Inflammatory macrophage (primary cell): Measurements from ENCODE around the gene LRP1-AS.
A peak's percentile ranks its signal among the peaks of the same experiment; 100 is the strongest.

Experiments used
- DNase-seq, 2 donors: peaks; one replicate each; pipeline ENCODE4 v3.0.0-alpha.2; 2020 to 2022

LRP1-AS gene

DNA sequence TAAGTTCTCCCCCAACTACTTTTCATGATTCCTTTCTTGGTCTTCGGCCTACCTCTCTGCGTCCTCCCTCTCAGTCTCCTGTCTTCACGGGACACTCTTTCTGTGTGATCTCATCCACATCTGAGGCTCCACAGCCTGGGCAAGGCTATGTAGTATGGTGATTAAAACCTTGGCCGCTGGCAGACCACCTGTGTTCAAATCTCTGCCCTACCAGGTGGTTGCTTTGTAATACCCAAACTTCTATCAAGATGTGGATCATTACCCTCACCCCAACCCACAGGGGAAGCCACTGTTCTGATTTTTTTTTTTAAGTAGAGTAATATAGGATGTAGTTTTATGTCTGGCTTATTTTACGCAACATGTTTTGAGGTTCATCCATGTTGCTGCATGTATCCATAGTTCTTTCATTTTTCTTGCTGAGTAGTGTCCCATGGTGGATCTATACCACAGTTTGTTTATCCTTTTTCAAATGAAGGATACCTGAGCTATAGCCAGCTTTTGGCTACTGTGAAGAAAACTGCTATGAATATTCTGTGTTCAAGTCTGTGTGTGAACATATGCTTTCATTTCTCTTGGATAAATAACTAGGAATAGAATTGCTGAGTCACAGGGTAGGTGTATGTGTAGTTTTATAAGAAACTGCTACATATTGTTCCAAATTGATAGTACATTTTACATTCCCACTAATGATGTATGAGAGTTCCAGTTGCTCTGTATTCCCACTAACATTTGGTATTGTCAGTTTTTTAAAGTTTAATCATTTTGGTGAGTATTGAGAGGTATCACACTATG, 27.9 kb downstream of the LRP1-AS start:
- no peak for DNase-seq

DNA sequence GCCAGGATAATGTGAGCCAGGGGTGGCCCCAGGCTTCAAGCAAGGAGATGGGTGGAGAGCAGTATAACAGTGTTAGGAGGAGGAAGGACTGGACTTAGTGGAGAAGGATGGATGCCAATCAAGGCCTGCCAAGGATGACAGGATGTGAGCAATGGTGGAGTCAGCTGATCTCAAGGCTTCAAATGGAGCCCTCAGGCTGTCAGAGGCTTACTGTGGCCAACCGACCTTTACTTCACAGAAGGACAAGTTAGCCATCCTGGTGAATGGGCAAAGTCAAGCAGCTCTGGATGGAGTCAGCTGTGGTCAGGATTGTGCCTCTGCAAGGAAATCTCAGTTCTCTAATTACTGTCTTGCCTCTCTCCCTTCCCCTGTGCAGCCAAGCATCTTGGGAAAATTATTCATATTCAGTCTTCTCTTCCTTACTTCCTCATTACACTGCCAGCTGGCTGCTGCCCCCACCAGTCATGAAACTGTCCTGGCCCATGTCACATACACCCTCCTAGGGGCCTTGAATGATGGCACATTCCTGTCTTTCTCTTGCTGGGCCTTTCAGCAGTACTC, 28.6 kb downstream of the LRP1-AS start:
- peak; percentile 74 to 82 for DNase-seq

DNA sequence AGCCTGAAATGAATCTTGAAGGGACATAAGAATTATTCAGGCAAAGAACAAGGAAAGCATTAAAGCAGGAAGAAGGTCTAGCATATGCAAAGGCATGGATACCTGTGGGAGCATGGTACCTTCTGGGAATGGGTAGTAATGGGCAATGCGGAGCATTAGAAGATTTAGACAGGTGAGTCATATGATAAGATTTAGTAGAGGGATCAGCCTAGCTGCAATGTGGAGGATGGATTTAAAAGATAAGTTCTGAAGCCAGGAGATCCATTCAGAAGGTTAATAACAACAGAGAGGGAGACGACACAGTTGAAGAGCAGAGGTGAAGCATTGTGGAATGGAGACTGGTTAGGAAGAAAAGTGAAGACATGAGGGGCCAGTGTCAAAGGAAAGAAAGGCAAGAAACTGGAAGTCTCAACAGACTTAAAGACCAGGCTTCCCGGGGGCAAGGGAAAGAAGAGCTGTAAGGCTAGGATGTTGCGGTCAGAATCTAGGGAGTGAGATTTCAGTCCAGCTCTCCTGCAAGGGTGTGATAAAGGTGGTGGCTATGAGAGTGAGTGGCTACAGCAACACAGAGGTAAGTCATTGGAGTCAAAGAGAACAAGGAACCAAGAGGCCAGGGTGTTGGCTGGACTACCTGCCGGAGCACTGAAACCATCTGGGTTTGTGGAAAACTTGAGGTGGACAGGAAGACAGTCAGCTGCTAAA, 30.7 kb downstream of the LRP1-AS start:
- DNase-seq, result no peak

DNA sequence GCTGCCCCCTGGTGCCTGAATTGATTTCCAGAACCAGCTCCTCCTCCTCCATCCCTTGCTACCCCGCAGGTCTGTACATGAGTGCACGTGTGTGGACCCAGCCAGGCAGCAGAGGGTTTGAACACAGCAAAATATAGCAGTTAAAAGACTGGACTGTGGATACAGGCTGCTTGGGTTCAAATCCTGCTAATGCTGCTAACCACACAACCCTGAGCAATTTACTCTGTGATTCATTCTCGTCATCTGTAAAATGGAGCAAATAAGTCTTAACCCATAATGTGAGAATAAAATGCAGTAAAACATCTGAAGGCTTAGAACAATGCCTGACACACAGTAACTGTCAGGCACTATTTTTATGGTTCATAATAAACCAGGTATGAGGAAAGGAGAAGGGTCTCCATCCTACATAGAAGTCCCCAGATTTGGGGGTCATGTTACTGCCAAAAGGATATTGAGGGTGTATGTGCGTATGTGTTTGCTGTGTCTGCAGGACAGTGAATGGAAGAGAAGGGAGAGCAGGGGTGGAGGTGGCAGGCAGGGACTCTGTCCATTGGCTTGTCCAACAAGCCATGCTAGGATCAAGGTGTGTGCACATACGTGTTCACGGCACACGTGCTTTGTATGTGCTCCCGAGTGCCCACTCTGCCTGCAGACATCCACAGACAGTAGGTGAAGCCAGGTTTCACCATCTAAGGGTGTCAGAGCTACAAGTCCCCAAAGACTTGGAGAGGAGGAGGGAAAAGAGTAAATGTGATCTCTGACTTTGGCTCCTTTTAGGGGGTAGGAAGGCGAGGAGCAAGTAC, 34.7 kb downstream of the LRP1-AS start:
- no peak for DNase-seq

DNA sequence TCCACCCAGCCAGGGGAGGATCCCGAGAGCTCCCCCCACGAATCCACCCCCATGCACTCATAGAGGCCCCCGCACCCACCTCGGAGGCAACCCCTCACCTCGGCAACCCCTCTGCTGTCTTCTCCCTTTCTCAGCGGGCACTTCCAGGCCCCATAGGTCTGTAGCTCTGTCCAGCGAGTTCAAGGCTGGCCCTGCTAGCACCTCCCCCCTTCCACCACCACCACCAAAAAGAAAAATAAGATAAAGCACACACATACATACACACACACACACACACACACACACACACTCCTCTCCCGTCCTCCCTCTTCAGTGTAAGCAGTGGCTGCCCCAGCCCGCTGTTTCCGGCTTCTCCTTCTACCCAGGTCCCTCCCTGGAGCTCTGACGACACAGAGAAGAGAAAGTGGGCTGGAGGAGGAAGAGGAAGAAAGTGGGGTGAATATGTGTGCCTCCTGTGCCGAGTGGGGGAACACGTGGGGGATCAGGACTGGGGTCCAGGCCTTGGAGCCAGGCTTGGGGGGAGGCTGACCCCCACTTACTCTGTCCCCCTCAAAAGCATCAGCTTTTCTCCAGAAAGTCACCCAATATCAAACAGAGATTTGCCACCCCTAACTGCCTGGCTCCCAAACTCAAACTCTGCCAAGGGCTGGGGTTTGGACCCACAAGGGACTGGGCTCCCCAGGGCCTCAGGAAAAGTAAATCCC, 36.2 kb downstream of the LRP1-AS start, which contains the start of gene STAT6:
Gene STAT6, minus strand, starts transcription at position 332 of the 704 bp plus-strand sequence. CDS start 3,084 bp downstream, outside the sequence.
- peak; percentile 90 to 92 for DNase-seq

DNA sequence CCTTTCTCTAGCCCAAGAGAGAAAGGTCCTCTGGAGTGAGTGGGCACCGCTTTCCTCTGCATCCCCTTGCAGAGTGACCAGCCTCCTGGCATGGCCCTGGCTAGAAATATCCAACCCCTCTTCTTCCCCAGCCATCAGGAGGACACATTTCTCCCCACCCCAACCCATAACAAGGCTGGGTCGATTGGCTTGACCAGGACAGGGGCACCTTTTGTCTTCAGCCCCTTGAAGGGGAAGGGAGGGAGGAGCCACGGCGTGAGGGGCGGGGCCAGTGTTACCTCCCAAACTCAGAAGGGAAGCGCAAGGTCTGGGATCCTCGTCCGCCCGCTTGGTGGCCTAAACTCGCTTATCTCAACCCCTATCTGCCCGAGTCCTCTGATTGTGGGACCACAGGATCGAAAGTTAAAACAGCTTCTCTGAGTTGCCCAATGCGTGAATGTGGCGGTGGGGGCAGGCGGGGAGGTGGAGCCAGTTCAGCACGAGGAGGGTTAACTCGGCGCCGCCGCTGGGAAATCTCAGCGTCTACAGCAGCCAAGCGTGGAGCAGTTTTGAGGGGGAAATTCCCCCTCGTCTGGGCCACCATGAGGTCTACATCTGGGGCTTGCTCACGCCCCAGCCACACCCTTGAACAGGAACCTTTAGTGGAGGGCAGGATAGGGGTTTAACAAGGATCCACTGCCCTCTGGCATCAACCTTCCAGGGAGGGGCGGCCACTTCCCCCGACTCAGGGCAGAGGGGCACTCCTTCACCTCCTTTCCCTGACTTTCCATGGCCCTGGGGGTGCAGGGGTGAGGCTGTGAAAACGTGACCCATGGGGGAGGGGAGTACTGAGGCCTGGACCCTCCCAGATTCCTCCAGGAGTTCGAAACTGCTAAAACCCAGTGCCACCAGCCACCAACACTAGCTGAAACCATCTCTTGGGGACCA, 37.1 kb downstream of the LRP1-AS start:
- DNase-seq, result peak; percentile 35 to 63

DNA sequence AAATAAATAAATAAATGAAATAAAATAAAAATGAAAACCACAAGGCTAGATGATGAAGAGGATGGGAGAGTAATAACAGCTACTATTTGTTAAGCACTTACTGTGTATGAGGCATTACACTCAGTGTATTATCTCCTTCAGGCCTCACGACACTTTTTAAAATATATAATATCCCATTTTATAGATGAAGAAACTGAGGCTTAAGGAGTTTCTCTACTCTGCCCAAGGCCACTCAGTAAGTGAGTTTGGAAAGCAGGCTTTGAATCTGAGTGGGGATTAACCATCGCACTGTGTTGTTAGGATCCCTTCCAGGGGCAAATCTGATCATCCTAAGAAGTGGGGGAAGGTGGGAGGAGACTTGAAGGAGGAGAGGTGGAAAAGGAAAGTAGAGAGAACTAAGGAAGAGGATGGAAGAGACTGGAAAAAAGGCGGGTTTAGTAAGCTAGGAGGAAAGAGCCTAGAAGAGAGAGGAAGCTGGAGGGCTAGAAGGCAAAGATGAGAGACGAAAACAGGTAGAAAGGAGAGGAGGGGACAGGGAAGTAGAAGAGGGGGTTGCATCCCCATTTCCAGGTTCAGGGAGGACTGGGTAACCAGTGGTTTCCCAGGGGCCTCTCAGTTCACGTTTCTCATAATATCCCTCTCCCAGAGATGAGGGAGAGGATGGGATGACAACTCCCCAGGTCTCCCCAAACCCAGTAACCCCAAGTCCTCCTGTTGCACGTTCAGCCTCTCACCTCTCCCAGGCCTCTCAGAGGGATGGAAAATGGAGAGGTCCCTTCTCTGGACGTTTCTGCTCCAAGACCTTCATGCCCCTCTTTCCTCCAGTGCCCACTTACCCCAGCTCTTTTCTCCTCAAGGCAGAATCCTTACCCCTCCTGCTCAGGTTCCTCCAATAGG, 38.0 kb downstream of the LRP1-AS start:
- DNase-seq, result no peak

DNA sequence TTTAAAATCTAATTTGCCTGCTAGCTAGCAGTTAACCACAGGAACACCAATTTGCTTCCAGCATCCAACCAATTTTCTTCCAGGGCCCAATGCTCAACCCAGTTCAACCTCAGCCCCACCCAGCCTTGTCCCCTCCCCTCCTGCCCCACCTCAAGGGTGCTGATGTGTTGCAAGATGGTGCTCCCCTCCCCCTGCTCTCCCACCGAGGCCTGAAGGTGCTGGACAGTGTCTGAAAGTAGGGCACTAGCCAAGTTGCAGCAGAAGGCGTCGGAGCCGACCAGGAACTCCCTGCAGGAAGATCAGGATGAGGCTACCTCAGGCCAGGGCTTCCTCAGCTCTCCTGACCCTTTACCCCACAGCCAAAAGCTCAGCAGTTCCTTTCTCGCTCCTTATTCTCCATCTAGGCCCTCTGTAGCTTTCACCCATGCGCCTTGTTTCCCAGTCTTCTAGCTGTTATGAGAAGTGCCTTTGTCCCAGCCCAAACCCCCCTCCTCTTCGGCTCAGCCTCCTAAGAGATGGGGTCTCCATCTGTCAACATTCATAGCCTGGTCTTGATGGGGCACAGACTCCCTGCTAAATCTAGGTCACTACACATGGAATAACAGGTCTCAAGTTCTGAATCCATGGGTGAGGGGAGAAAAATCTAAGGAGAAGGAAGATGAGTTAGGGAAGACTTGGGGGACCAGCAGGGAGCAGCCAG, 39.8 kb downstream of the LRP1-AS start:
- DNase-seq, result no peak

DNA sequence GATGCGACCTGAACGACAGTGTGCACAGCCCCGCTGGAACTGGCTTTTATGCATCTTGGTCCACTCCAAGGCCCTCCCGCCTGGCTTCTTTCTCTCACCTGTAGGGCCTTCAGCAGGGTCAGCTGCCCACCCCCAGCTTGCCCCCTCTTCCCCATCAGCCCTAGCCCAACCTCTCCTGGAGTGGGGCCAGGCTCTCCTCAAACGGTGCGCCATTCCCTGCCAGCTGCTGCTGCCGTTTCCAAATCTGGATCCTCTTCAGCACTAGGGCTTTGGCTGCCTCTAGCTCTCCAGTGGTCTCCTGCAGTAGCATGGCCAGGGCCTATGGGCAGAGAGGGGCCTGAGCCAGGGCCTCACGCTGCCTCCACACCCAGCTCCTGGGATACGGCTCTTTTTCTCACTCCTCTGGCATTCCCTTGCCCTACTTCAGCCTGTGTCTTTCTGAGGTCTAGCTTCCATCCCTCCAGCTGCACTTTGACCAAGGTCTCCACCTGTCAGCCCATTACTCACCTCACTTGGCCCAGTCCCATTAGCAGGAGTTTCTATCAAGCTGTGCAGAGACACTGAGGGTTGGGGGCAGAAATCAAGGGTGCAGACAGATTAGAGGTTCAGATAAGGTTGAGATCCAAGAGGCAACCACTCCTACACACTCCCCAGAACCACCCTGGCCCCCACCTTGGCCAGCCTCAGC, 41.3 kb downstream of the LRP1-AS start:
- DNase-seq, result no peak

DNA sequence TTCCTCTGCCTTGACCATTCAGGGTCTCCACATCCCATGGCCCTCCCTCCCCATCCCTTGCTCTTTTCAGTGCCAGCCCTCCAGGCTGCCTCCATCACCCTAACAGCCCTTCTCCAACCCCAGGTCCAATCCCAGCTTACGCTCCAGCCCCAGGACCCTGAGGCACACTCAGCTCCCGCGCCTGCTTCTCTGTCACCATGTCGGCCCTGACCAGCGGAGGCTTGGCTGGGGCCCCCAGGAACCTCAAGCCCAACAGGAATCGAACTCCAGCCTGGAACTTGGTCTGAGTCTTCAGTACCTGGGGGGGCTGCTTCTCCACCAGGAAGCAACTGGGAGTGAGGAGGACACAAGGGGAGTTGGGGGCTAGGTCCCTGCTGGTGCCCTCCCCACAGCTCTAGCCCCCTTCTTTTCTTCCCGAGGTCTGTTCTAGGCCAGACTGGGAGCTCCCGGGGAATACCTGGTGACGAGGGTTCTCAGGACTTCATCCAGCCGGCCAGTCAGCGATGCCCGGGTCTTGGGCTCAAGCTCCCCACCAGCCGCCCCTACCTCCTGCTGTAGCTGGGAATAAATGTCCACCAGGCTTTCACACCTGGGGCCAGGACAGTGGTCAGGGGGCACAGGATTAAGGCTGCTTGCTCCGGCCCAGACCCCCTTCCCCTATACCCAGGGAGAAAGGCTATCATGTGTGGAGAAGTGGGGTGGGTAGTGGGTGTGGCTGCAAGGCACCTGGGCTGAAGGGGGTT, 42.2 kb downstream of the LRP1-AS start:
- no peak for DNase-seq

DNA sequence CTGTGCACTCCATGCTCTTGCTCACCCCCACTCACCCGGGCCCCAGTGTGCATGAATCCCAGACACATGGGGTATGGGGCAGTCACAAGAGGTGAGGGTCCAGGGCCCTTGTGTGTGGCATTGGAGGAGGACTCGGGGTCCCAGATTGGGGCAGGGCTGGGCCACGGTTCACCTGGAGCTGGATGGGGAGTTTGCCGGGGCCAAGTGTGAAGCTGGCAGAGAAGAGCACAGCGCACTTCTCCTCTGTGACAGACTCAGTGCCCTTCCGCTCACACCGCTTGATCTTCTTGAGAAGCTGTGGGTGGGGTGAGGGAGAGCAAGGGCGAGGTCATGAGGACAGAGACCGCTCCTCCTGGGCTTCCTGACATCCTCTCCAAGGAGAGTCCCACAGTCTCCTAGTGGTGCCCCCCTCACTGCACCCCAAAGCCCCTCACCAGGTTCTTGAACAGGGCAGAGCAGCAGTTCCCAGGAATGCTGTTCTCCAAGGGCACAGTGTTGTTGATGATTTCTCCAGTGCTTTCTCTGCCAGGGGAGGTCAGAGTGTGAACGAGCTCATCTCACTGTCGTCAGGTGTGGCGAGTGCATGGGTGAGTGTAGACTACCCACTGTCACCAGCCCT, 43.0 kb downstream of the LRP1-AS start:
- DNase-seq, result peak in 1 of 2 donors; percentile 35

DNA sequence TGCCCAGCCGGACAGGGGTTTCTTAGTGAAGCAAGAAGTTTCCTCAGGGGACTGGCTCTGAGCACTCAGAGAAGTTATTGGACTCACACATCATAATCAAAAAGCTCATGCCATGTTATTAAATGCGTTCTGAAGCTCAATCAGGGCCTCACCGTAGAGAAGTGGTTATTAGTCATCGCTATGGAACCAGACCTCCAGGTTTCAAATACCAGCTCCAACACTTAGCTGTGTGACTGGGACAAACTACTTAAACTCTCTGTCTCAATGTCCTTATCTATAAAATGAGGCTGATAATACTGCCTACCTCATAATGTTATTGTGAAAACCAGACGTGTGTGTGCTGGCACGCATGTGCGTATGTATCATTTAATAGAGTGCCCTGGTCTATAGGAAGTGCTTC, 43.6 kb downstream of the LRP1-AS start:
- DNase-seq, result no peak

DNA sequence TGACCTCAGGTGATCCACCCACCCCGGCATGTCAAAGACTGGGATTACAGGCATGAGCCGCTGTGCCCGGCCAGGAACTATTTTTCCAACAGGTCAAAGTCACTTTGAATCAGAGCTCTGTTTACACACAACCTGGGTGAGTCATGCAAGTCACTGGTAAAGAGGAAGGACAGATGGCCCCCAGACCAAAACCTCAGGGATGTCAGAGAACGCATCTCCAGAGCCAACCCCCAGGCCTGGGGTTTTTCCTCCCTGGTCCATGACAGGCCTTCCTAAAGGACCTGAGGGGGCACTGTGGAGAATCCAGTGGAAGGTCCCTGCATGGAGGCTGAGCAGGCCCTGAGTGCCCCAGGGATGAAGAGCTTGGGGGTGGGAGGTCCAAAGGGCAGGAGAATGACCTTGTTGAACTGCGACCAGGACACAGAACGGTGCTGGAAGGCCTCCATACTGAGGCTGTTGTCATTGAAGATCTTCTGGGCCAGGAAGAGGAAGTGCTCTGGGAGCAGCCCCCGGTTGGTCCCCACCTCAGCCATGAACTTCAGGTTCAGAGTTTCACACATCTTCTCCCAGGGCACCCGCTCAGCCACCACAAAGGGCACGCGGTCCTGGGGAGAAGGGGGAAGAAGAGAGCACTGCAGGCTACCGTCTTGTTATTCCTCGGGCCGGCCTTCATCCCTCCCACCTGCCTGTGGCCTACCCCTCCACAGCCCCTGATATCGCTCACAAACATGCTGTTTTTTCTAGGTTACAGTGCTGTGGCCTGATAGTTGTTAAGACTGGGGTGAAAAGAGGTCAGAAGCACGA, 45.3 kb downstream of the LRP1-AS start:
- no peak for DNase-seq

DNA sequence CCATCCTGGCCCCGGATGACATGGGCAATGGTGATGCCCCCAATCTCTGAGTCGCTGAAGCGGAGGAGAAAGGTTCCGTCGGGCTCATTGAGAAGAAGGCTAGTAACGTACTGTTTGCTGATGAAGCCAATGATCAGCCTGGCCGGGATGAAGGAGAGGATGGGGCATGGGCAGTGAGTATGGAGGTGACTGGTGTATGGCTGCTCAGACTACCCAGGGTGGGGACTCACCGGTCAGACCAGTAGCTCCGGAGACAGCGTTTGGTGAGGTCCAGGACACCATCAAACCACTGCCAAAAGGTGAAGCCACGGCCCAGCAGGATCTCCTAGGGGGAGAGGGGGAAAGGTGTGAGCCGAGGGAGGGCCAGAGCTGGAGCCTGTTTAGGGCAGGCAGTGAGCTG, 47.7 kb downstream of the LRP1-AS start:
- DNase-seq, result no peak

DNA sequence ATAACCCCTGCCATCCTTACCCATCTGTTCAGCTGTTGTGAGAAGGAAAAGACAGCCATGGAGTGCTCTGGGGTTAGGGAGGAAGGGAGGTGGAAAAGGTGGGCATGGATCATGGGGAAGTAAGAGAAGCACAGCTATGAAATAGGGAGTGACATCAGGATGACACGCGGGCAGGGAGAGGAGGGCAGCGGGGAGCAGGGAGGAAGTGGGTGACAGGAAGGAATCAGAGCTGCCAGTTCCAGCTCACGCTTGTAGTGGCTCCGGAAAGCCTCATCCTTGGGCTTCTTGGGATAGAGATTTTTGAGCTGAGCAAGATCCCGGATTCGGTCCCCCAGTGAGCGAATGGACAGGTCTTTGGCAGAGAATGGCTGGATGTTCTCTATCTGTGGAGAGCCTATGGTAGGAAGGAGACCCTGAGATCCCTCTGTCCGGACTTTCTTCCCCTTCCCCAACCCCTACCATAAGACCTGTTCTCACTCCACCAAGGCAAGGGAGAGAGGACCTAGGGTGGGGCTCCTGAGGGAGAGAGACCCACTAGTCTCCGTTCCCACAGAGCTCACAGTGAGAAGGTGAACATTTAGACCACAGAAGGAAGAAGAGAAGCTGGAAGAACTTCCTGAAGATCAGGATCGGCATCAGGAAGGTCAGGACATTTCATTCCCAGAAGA, 48.2 kb downstream of the LRP1-AS start:
- peak; percentile 66 to 70 for DNase-seq

DNA sequence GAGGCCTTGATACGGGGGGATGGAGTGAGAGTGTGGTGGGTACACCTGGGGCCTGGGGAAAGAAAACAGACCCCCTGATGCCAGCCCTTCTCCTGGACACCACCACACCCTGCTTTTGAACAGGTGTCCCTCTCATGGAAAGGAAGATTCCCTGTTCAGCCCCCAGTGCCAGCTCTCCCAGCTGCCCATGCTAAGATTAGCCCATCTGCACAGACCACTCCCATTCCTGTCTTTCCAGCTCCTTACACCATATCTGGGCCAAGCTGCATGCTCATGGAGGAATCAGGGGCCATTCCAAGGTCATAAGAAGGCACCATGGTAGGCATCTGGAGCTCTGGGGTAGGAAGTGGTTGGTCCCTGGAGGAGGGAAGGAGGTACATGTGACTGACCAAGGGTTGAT, 48.9 kb downstream of the LRP1-AS start:
- DNase-seq, result peak in 1 of 2 donors; percentile 19
